Left colon (tissue), 2 donors: ENCODE measurements around the gene CLDN19. TPM values are rescaled to one million over a fixed set of nuclear protein-coding genes. Genes with fewer than 3 reads are reported as not detected.
A peak's percentile ranks its signal among the peaks of the same experiment; 100 is the strongest.

Source experiments
- ATAC-seq: fragments of 200-7000 bp; cut with Tn5 transposase; one replicate; pipeline ENCODE4 v1.9.1; 2020; ENCODE audit warnings: mild to moderate bottlenecking, moderate library complexity
- DNase-seq, 2 donors: peaks; one replicate each; pipeline ENCODE4 v3.0.0-alpha.2; 2020
- intact Hi-C, 2 donors: fragments of 100-400 bp; cut with DNase I in 1 of 2; cut with micrococcal nuclease in 1 of 2; formaldehyde crosslinking; loops; one replicate each; pipeline versions ENCODE4 v1.11.2 to v1.14.0; 2022; cut with DNase I, micrococcal nuclease
- long read RNA-seq: library from polyadenylated mRNA; unstranded; transcript quantifications from one replicate; pipeline ENCODE4 v2.0.0, GENCODE V29; 2021
- total RNA-seq, 2 donors: library from RNA; stranded (reverse); fragmentation: NEBNext Ultra II Directional; extraction: Animal tissue kit (Norgen Biotek cat#: 25700); gene quantifications; one replicate each; pipeline ENCODE4 v1.2.1, GENCODE V29; 2021
- donor health status: DM: no; HTN: no; CAD: no.
- donor health status: DM: yes; HTN: yes; CAD: no.

Gene CLDN19
- total RNA-seq = not detected
- long read RNA-seq = 0 reads

- intact Hi-C loops = no loop called here
Measured at GRCh38 chr1:42739753-42740700, at the start of gene CLDN19. CLDN19 (minus strand) TSS chr1:42740236; CDS start chr1:42740063, 173 bp downstream.

GRCh38 chr1:42788021-42788420, 48.0 kb upstream of the CLDN19 start:
- DNase-seq (no peak), ATAC-seq (no peak)
- intact Hi-C loops = no loop called here

More at GRCh38 chr1:42739753-42740700, at the start of gene CLDN19:
- DNase-seq = no peak
- no peak for ATAC-seq

GRCh38 chr1:42786097-42786496, 46.1 kb upstream of the CLDN19 start:
- no peak for DNase-seq
- intact Hi-C loops = no loop called here
- no peak for ATAC-seq

- intact Hi-C loops = no loop called here
- ATAC-seq = peak; percentile 61
- peak in 1 of 2 donors; percentile 25 for DNase-seq
Measured at GRCh38 chr1:42784946-42785693, 45.1 kb upstream of the CLDN19 start, which contains the start of gene TMEM269. TMEM269 (plus strand) TSS chr1:42784991; CDS start chr1:42789894, 4,903 bp downstream.

DNA sequence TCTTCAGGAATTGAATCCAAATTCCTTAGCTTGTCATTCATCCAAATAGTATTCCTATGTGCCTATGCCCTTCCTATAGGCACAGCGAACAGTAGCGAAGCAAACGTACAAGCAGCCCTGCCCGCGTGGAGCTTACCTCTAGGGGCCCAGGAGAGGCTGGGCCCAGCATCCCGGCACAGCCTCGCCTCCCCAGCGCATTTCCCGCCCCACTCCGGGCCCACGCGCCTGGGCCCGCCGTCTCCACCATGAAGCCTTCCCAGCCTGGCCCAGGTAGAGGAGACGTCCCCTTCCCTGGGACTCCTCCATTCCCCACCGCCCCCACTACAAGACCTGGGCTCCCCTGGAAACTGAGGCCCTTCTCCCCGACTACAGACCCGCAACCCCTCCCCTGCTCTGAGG, 44.5 kb upstream of the CLDN19 start:
- DNase-seq = no peak
- intact Hi-C loops = no loop called here
- peak; percentile 7 for ATAC-seq

GRCh38 chr1:42783092-42783491, 43.1 kb upstream of the CLDN19 start:
- intact Hi-C loops = no loop called here
- DNase-seq = no peak
- ATAC-seq = no peak

DNA sequence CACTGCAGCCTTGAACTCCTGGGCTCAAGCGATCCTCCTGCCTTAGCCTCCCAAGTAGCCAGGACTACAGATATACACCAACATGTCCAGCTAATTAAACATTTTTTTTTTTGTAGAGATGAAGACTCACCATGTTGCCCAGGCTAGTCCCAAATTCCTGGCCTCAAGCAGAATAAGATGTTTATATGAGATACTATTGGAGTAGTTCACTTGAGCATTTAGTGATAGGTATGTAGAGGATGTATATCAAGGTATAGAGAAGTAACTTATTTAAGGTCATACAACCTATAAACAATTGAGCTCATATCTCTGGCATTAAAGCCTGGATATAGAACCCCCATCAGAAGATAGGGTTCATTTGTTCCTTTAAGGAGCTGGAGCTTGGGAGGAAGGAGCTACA, 40.1 kb upstream of the CLDN19 start:
- DNase-seq (no peak), ATAC-seq (no peak)
- intact Hi-C loops = no loop called here

DNA sequence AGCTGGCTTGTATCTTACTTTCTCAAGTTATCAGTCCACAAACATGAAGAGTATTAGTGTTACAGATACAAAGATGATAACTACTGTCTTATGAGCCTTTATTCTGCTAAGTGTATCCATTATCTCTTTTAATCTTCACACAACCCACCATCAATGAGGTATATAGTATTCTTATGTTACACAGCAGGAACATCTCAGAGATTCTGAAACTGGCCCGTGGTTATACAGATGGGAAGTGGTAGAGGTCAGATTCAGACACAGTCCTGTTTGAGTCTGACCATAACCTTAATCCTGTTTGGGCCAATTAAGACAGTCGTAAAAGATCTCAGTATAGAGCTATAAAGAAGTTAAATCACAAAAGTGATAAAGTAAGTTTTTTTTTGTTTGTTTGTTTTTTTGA, 39.7 kb upstream of the CLDN19 start:
- no peak for ATAC-seq
- intact Hi-C loops = no loop called here
- no peak for DNase-seq

- ATAC-seq (peak; percentile 74), DNase-seq (peak in 1 of 2 donors; percentile 27)
- intact Hi-C loops = no loop called here
Measured at GRCh38 chr1:42777852-42778251, 37.8 kb upstream of the CLDN19 start.

DNA sequence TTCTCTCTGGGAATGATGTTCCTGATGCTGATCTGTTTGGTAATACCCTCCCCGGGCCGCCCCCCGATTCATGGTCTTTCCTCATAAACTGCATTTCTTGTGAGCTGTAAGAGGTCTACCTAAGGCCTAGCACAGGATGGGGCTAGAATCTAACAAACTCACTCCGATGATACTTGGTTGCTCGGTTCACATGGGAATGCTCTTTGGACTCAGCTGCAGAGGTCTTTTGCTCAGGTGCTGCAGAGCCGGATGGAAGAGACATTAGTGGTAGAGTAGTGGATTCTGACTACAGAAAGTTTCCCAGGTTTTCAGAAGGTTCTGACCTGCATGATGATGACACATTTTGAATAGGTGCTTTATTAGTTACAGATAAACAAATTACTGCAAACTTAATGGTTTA, 36.5 kb upstream of the CLDN19 start:
- ATAC-seq (no peak), DNase-seq (no peak)
- intact Hi-C loops = no loop called here

DNA sequence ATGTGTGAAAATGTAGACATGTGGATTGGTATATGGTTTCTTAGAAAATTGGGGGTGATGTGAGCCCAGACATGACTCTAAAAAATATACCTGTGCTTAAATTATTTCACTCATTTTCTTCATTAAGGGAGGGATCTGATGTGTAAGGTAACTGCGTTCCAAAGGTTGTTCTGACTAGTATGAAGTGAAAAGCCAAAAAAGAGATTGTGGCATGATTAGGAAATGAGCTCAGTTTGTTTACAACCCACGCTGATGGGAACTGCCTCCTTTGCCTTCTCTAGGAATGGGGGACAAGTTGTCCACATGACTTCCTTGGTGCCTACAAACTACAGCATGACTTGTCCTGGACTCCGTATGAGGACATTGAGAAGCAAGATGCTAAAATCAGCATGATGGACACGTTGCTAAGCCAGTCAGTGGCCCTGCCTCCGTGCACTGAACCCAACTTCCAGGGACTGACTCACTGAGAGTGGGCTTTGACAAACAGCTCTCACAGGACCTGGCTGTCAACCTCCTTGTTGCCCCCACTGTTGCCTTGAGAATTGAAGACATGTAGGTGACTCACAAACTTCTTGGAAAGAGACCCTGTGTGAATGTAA, 35.0 kb upstream of the CLDN19 start:
- intact Hi-C loops = no loop called here
- no peak for ATAC-seq
- DNase-seq = no peak

GRCh38 chr1:42773420-42773819, 33.4 kb upstream of the CLDN19 start:
- intact Hi-C loops = no loop called here
- DNase-seq (no peak), ATAC-seq (no peak)

DNA sequence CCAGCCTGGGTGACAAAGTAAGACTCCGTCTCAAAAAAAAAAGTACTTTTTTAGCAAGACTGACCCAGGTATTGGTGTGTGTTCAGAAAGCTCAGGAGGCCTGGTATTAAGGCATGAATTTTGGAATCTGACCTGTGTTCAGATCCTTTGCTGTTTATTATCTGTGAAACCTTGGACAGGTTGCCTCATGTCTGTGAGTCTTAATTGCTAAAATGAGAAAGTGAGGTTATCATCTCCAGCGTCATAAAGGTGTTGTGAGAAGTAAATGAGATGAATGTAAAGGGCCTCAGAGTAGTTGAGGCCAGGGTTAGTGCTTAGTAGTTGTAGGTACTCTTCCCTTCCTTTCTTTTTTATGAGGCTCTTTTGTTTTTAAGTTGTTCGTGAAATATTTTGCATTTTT, 29.8 kb upstream of the CLDN19 start:
- intact Hi-C loops = no loop called here
- ATAC-seq (no peak), DNase-seq (no peak)

- intact Hi-C loops = no loop called here
- no peak for ATAC-seq
- DNase-seq = no peak
Measured at GRCh38 chr1:42768172-42768571, 28.1 kb upstream of the CLDN19 start.

- intact Hi-C loops = no loop called here
- no peak for DNase-seq
- ATAC-seq = peak; percentile 41
Measured at GRCh38 chr1:42767510-42768000, 27.5 kb upstream of the CLDN19 start.

DNA sequence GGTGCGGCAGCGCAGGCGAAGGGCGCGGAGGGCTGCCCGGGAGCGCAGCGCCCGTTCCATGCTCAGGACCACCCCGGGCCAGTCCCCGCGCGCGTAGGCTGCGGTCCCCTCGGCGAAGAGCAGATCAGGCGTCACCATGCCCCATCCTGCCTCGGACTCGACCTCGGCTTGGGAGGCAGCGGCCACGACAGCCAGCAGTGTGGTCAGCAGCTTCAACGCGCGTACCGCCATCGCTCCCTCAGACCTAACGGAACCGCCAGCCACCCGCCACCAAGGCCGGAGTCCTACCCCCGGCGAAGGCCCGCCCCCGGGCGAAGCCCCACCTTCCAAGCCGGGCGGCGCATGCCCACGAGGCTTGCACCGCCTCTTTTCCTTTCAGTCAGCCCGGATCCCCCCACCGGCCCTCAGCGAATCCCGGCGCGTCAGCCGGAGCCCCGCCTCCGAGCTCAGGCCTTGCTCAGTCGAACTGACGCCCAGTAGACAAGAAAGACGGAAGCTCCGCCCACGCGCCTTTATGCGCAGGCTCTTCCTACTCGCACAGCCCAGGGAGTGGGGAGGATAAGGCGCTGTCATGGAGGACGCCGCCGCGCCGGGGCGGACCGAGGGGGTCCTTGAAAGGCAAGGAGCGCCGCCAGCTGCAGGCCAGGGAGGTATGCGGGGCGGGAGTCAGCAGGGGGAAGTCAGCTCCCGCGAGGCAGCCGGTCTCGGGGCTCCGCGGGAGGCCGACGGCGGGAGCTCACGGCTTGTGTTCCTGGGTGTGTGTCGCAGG, 26.9 kb upstream of the CLDN19 start, which contains the start of the genes C1orf50 and P3H1:
C1orf50 (plus strand) TSS at position 509 of the 769 bp plus-strand sequence; CDS start at position 572, 63 bp downstream.
P3H1 (minus strand) TSS at position 288 of the 769 bp plus-strand sequence; CDS start at position 231, 57 bp downstream.
- DNase-seq (peak; percentile 100), ATAC-seq (peak; percentile 93)
- intact Hi-C loops = no loop called here

DNA sequence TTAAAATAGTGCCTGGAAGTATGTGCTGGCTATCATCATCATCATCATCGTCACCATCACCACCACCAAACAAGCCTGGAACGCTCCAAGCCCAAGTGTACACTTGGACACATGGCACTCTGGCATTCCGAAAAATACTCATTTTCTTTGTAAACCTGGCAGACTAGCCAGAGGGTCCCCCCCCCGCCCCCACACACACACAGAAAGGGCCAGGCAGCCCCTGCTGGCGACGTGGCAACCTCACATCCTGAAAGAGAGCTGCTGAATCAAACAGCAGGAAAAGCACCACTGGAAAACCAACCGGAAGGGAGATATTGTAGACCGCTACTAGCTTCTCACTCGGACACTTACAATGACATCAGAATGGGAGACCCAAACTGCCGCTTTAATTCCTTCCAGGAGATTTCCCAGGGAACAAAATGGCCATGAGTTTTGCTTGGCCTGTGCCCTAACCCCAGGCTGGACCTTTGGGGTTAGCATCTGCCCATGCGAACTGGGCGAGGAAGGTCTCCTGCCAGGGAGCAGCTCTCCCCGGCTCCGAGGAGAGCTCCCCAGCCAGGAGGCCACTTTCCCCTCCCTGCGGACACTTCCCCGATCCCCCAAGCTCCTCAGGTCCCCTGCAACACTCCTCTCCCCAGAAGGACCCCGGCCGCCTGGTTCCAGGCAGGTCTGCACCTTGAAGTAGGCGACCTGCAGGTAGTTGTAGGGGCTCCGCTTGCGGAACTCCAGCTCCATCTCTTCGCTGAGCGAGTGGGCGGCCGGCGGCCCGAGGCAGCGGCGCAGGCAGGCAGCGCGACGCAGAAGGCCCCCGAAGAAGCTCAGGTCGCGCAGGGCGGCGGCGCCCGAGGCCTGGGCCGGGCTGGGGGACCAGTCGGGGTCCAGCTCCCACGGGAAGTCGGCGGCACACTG, 26.1 kb upstream of the CLDN19 start:
- intact Hi-C loops = no loop called here
- DNase-seq (peak; percentile 36), ATAC-seq (no peak)
